Muscle layer of colon (tissue), 2 donors: ENCODE data around the gene LOC101059915.
"Not testable (repeated sequence)": the region's sequence is repeated elsewhere in the genome, so short reads cannot be mapped to it uniquely, and the experiment has no call there.

Source experiments
- H3K27ac ChIP-seq: one replicate; pipeline ENCODE4 v1.7.0; 2013; ENCODE audit warnings: low read depth, mild to moderate bottlenecking, low read length, moderate library complexity
- H3K27me3 ChIP-seq, 2 donors: one replicate each; pipeline ENCODE4 v1.7.0; 2013; ENCODE audit warnings: low read length in 2 of 2, mild to moderate bottlenecking in 2 of 2; ENCODE audit not compliant: insufficient read depth in 2 of 2, control insufficient read depth in 1 of 2
- H3K36me3 ChIP-seq: one replicate; pipeline ENCODE4 v1.7.0; 2013; ENCODE audit warnings: mild to moderate bottlenecking, low read length; ENCODE audit not compliant: insufficient read depth
- H3K4me1 ChIP-seq: one replicate; pipeline ENCODE4 v1.7.0; 2013; ENCODE audit warnings: mild to moderate bottlenecking, low read length; ENCODE audit not compliant: insufficient read depth
- H3K4me3 ChIP-seq, 2 donors: one replicate each; pipeline ENCODE4 v1.7.0; 2013; ENCODE audit warnings: low read length in 2 of 2, low read depth in 1 of 2, mild to moderate bottlenecking in 1 of 2, moderate library complexity in 1 of 2
- H3K9ac ChIP-seq: one replicate; pipeline ENCODE4 v1.7.0; 2013; ENCODE audit warnings: low read length
- H3K9me3 ChIP-seq: one replicate; pipeline ENCODE4 v1.7.0; 2013; ENCODE audit warnings: mild to moderate bottlenecking, low read length
- donor health status: abdominal sarcoma.
- donor health status: Adenocarcinoma of cecum.

LOC101059915 gene

DNA sequence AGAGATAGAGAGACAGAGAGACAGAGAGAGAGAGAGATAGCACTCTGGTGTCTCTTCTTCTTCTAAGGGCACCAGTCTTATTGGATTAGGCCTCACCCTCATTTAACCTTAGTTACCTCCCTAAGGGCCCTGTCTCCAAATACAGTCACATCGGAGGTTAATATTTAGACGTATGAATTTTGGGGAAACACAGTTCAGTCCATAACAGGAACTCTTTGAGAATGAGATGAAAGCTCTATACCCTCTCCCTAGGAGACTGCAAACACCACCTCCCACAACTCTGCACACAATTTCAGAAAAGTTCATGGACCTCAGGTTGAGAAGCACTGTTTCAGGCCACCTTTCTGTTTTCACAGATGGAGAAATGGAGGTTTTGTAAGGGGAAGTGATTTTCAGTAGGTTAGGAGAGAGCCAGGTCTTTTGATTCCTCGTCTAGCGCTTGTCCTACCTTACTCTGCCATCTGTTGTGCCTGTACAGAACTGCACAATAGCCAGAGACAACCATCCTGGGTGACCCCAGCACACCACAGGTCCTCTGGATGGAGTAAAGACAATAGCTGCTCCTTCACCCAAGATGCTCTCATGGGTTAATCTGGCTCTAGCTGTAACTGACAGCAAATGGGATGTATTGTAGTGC is 16.9 kb upstream of the LOC101059915 start:
- Histone ChIP-seq H3K27ac (no peak overlapping the region), H3K4me1 (no peaks in the 10 kb centered on the region), H3K9me3 (no peaks in the 10 kb centered on the region), H3K4me3 (no peak overlapping the region), H3K27me3 (no peaks in the 10 kb centered on the region), H3K36me3 (no peaks in the 10 kb centered on the region), H3K9ac (no peak overlapping the region)

DNA sequence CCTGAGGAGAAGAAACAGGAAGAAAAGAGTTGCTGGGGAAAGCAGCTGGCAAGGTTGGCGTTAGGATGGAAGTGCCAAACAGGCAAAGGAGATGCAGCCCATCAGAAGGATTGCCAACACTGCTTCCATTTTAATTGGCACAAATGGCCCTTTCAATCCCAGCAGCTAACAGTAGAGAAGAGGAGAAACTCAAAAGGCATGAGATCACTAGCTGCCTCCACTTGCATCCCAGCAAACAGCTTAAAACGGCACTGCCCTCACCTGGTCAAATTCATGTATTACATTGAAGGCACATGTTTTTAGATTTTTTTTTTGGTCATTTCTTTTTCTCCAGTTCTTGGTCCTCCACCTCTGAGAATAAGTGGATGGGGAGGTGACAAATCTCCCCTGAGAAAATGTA is 14.9 kb upstream of the LOC101059915 start:
- Histone ChIP-seq H3K4me1 (no peaks in the 10 kb centered on the region), H3K27ac (no peak overlapping the region), H3K27me3 (no peaks in the 10 kb centered on the region), H3K9ac (no peak overlapping the region), H3K9me3 (no peaks in the 10 kb centered on the region), H3K36me3 (no peaks in the 10 kb centered on the region), H3K4me3 (no peak overlapping the region)

DNA sequence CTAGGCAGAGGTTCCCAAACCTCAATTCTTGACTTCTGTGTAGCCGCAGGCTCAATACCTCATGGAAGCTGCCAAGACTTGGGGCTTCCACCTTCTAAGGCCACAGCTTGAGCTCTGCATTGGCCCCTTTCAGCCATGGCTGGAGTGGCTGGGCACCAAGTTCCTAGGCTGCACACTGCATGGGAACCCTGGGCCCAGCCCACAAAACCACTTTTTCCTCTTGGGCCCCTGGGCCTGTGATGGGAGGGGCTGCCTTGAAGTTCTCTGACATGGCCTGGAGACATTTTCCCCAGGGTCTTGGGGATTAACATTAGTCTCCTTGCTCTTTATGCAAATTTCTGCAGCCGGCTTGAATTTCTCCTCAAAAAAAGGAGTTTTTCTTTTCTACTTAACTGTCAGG is 14.0 kb upstream of the LOC101059915 start:
- no peaks in the 10 kb centered on the region for H3K27me3 ChIP-seq
- no peaks in the 10 kb centered on the region for H3K36me3 ChIP-seq
- H3K4me3 ChIP-seq, result no peak overlapping the region
- no peak overlapping the region for H3K27ac ChIP-seq
- H3K9me3 ChIP-seq, result no peaks in the 10 kb centered on the region
- H3K9ac ChIP-seq, result no peak overlapping the region
- H3K4me1 ChIP-seq, result no peaks in the 10 kb centered on the region

GRCh38 chrX:71657267-71657666 is 10.1 kb upstream of the LOC101059915 start:
- no peaks in the 10 kb centered on the region for H3K27me3 ChIP-seq
- H3K4me1 ChIP-seq, result no peaks in the 10 kb centered on the region
- H3K36me3 ChIP-seq, result no peaks in the 10 kb centered on the region
- no peak overlapping the region for H3K4me3 ChIP-seq
- no peak overlapping the region for H3K9ac ChIP-seq
- H3K27ac ChIP-seq, result no peak overlapping the region
- no peaks in the 10 kb centered on the region for H3K9me3 ChIP-seq

- Histone ChIP-seq H3K36me3 (no peaks in the 10 kb centered on the region), H3K4me1 (no peaks in the 10 kb centered on the region), H3K9me3 (no peaks in the 10 kb centered on the region), H3K4me3 (no peak overlapping the region), H3K27me3 (no peaks in the 10 kb centered on the region), H3K9ac (no peak overlapping the region), H3K27ac (no peak overlapping the region)
These were observed 8.0 kb upstream of the LOC101059915 start for GRCh38 chrX:71659342-71659741.

- H3K27me3 ChIP-seq, result no peaks in the 10 kb centered on the region
- H3K4me3 ChIP-seq, result no peak overlapping the region
- H3K36me3 ChIP-seq, result no peaks in the 10 kb centered on the region
- H3K9ac ChIP-seq, result no peak overlapping the region
- no peaks in the 10 kb centered on the region for H3K9me3 ChIP-seq
- no peaks in the 10 kb centered on the region for H3K4me1 ChIP-seq
- no peak overlapping the region for H3K27ac ChIP-seq
These were observed 7.4 kb upstream of the LOC101059915 start for GRCh38 chrX:71659959-71660358.

GRCh38 chrX:71660562-71661416 is 6.6 kb upstream of the LOC101059915 start:
- Histone ChIP-seq H3K27ac (no peak overlapping the region), H3K4me3 (no peak overlapping the region), H3K9me3 (no peaks in the 10 kb centered on the region), H3K36me3 (no peaks in the 10 kb centered on the region), H3K27me3 (no peaks in the 10 kb centered on the region), H3K9ac (no peak overlapping the region), H3K4me1 (no peaks in the 10 kb centered on the region)

- H3K9ac ChIP-seq, result no peak overlapping the region
- H3K27ac ChIP-seq, result no peak overlapping the region
- no peaks in the 10 kb centered on the region for H3K9me3 ChIP-seq
- H3K27me3 ChIP-seq, result no peaks in the 10 kb centered on the region
- H3K4me3 ChIP-seq, result no peak overlapping the region
- H3K4me1 ChIP-seq, result no peaks in the 10 kb centered on the region
- no peaks in the 10 kb centered on the region for H3K36me3 ChIP-seq
These were observed 5.4 kb upstream of the LOC101059915 start for GRCh38 chrX:71661919-71662318.

DNA sequence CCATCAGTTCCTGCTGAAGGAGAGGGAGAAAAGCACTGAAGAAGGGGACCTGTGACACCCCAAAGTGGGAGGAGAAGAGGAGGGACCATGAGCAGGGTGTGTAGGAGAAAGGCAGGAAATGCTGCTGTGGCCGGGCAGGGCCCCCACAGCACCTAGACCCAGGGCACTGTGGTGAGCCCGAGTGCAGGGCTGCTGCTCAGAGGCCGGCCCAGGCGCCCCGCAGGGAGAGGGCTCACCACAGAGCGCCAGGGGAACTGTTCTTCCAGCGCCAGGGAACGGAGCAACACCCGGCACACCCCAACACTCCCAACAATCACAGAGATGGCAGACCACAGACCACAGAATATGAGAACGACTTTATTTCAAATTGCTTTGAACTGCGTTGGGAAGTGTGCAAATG is 4.7 kb upstream of the LOC101059915 start:
- H3K36me3 ChIP-seq, H3K27me3 ChIP-seq, H3K4me3 ChIP-seq, H3K9ac ChIP-seq, H3K9me3 ChIP-seq, H3K4me1 ChIP-seq, H3K27ac ChIP-seq: not testable (repeated sequence)

- H3K9me3 ChIP-seq, H3K4me1 ChIP-seq, H3K36me3 ChIP-seq, H3K27ac ChIP-seq, H3K9ac ChIP-seq, H3K27me3 ChIP-seq, H3K4me3 ChIP-seq: not testable (repeated sequence)
These were observed 4.1 kb upstream of the LOC101059915 start for GRCh38 chrX:71663238-71663637.

DNA sequence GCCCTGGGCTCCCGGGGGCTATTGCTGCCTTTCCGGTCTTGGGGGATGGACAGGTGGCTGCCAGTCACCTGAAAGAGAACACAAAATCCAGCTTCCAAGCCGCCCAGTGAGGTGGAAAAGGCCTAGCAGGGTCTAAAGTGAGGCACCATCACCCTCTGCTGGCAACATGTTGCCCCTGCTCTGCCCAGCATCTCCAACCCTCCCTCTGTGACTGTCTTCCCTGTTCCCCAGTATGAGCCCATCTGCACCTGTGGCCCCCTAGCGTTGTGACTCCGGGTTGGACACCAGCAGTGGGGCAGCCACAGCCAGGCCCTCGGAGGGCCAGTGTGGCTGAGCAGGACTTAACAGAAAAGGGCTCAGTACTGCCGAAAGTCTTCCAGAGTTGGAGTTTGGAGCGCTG is 3.1 kb upstream of the LOC101059915 start:
- not testable (repeated sequence) for H3K36me3 ChIP-seq, H3K9me3 ChIP-seq, H3K27me3 ChIP-seq, H3K4me1 ChIP-seq, H3K4me3 ChIP-seq, H3K27ac ChIP-seq, H3K9ac ChIP-seq
